Activated T-cell treated with anti-CD3 and anti-CD28 coated beads for 48 hours (primary cell): ENCODE results near the gene POTEG.
"Not testable (repeated sequence)": the region's sequence is repeated elsewhere in the genome, so short reads cannot be mapped to it uniquely, and the experiment has no call there.

ENCODE experiments used
- DNase-seq: peaks from one replicate; pipeline ENCODE4 v3.0.0-alpha.2; 2020; ENCODE audit warnings: low read depth

Gene POTEG

GRCh38 chr14:19372813-19373500 lies 61.2 kb downstream of the POTEG start:
- not testable (repeated sequence) for DNase-seq

GRCh38 chr14:19371767-19372166 lies 62.4 kb downstream of the POTEG start:
- not testable (repeated sequence) for DNase-seq

GRCh38 chr14:19362803-19363202 lies 71.3 kb downstream of the POTEG start:
- not testable (repeated sequence) for DNase-seq

GRCh38 chr14:19362323-19362722 lies 71.8 kb downstream of the POTEG start:
- DNase-seq, result not testable (repeated sequence)

GRCh38 chr14:19361636-19362253 lies 72.4 kb downstream of the POTEG start:
- DNase-seq, result not testable (repeated sequence)

- DNase-seq, result not testable (repeated sequence)
Observed at GRCh38 chr14:19360937-19361635, 73.1 kb downstream of the POTEG start.
